GM12872 (cell line): ENCODE data around the gene SFXN3.

Experiments used
- CTCF ChIP-seq: IDR thresholded peaks from 3 replicates; pipeline ENCODE4 v1.5.1; 2011; ENCODE audit warnings: low read depth, mild to moderate bottlenecking, low read length, moderate library complexity; ENCODE audit not compliant: insufficient read depth

Gene SFXN3

DNA sequence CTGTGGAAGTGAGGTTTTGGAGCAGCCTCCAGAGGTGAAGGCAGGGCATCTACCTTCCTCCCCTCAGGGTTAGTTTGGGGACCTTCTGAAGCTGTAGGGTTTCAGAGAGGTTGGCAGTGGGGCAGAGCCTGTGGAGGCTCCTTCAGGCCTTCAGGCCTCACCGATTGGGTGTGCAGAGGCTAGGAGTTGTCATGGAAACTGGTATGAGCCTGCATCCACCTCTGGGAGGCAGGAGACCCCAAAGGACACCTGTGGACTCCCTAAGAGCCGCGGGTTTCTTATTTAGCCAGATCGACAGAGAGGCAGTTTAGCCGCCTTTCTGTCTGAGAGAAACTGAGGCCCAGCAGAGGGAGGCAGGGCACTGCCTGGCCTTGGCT lies 29.4 kb upstream of the SFXN3 start:
- no peak for TF ChIP-seq CTCF

DNA sequence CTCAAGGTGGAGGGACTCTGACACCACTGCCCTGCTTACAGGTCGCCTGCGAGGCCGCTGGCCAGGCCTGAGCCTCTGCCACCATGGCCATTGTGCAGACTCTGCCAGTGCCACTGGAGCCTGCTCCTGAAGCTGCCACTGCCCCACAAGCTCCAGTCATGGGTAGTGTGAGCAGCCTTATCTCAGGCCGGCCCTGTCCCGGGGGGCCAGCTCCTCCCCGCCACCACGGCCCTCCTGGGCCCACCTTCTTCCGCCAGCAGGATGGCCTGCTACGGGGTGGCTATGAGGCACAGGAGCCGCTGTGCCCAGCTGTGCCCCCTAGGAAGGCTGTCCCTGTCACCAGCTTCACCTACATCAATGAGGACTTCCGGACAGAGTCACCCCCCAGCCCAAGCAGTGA lies 28.6 kb upstream of the SFXN3 start:
- TF ChIP-seq CTCF, result no peak

- no peak for TF ChIP-seq CTCF
Observed at GRCh38 chr10:101003639-101004206, 27.3 kb upstream of the SFXN3 start.

DNA sequence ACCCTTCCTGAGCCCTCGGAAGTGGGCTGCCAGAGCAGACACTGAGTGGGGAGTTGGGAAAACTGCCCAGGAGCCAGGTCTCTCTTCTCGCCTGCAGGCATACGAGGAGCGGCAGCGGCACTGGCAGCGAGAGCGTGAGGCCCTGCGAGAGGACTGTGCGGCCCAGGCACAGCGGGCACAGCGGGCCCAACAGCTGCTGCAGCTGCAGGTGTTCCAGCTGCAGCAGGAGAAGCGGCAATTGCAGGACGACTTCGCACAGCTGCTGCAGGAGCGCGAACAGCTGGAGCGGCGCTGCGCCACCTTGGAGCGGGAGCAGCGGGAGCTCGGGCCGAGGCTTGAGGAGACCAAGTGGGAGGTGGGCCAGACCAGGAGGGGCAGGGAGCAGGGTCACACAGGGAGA lies 25.7 kb upstream of the SFXN3 start:
- TF ChIP-seq CTCF, result no peak

DNA sequence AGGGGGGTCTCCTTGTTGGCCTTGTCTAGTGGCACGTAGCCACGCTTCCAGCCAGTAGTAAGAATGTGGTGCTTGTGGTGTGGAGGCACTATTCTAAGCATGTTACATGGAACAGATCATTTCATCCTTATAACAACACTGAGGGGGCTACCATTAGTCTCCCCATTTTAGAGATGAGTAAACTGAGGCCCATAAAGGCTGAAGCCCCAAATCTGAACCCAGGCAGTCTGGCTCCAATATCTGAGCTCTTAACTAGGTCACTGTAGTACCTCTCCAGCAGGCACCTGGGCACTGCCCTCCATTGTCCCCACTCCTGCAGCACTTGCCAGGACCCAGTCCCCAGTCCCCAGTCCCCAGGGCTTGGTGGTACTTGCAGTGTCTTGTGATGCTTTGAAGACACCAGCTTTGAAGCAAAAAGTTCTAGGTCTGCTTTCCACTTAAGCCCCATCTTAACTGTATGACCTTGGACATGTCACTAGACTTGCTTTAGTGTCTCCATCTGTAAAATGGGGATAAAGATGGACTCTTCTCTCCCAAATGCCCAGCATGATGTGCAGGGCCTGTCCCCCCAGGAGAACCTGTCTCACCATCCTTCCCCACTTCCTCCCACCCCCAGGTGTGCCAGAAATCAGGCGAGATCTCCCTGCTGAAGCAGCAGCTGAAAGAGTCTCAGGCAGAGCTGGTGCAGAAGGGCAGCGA lies 25.0 kb upstream of the SFXN3 start:
- no peak for TF ChIP-seq CTCF

- TF ChIP-seq CTCF, result no peak
Observed at GRCh38 chr10:101006593-101007098, 24.4 kb upstream of the SFXN3 start.

DNA sequence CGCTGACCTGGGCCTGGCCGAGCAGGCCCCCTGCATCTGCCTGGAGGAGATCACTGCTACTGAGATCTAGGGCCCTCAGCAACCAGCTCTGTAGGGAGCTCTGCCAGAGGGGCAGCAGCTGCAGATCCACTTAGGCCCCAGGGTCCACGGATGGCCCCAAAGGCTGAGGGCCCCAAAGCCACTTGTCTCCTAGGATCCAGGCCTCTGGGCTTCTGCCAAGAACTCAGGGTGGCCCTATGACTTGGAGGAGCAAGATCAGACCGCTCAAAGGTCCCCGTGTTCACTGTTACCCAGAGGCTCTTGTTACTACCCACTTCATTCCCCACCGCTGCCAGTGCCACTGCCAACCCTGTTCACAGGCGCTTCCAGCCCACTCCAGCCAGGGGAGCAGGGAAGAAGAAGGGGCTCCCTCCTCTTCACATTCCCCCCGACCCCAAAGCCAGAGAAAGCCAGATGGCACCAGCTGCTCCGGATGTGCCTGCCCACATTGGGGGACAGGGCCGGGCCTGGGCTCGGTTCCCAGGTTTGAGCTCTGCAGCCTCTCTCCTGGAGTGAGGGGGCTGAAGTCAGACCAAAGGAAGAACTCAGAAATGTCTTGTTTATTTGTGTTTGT lies 23.8 kb upstream of the SFXN3 start:
- TF ChIP-seq CTCF, result no peak
